GM23248 (cell line): ENCODE measurements around the gene AFF3. TPM values are rescaled to one million over a fixed set of nuclear protein-coding genes. Genes with fewer than 3 reads are reported as not detected.
A peak's percentile ranks its signal among the peaks of the same experiment; 100 is the strongest.

Source experiments
- DNase-seq: peaks from one replicate; pipeline ENCODE4 v3.0.0-alpha.2; 2015
- H2AFZ ChIP-seq: fragments of 200-600 bp; sonication (generic); 2 replicates; pipeline ENCODE4 v1.6.1; 2016; ENCODE audit warnings: antibody characterized with exemption
- H3F3A ChIP-seq: fragments of 200-600 bp; sonication (generic); 2 replicates; pipeline ENCODE4 v1.6.1; 2016; ENCODE audit warnings: mild to moderate bottlenecking, antibody characterized with exemption, mixed run types; ENCODE audit not compliant: insufficient read depth
- H3K27ac ChIP-seq: fragments of 200-600 bp; sonication (generic); 2 replicates; pipeline ENCODE4 v1.5.1; 2016; ENCODE audit warnings: mild to moderate bottlenecking
- H3K27me3 ChIP-seq: fragments of 200-600 bp; sonication (generic); replicated peaks from 2 replicates; pipeline ENCODE4 v1.6.1; 2016; ENCODE audit warnings: mild to moderate bottlenecking; ENCODE audit not compliant: insufficient read depth
- H3K36me3 ChIP-seq: fragments of 200-600 bp; sonication (generic); 2 replicates; pipeline ENCODE4 v1.6.1; 2016; ENCODE audit warnings: low read depth, mild to moderate bottlenecking
- H3K4me1 ChIP-seq: fragments of 200-600 bp; sonication (generic); 2 replicates; pipeline ENCODE4 v1.6.1; 2016; ENCODE audit warnings: mild to moderate bottlenecking; ENCODE audit not compliant: insufficient read depth
- H3K4me2 ChIP-seq: fragments of 200-600 bp; sonication (generic); one replicate; pipeline ENCODE4 v1.6.1; 2016; ENCODE audit warnings: mild to moderate bottlenecking; ENCODE audit not compliant: unreplicated experiment
- H3K4me3 ChIP-seq: fragments of 200-600 bp; sonication (generic); 2 replicates; pipeline ENCODE4 v1.5.1; 2016; ENCODE audit warnings: mild to moderate bottlenecking
- H3K79me2 ChIP-seq: fragments of 200-600 bp; sonication (generic); 2 replicates; pipeline ENCODE4 v1.6.1; 2016; ENCODE audit warnings: mild to moderate bottlenecking; ENCODE audit not compliant: insufficient read depth
- H3K9ac ChIP-seq: fragments of 200-600 bp; sonication (generic); 2 replicates; pipeline ENCODE4 v1.6.1; 2016; ENCODE audit warnings: mild to moderate bottlenecking
- H3K9me2 ChIP-seq: fragments of 200-600 bp; sonication (generic); 2 replicates; pipeline ENCODE4 v1.6.1; 2016; ENCODE audit warnings: mixed run types, mild to moderate bottlenecking, moderate library complexity; ENCODE audit not compliant: insufficient read depth
- H3K9me3 ChIP-seq: fragments of 200-600 bp; sonication (generic); one replicate; pipeline ENCODE4 v1.6.1; 2017; ENCODE audit warnings: low read depth
- H4K20me1 ChIP-seq: fragments of 200-600 bp; sonication (generic); 2 replicates; pipeline ENCODE4 v1.6.0; 2016; ENCODE audit not compliant: insufficient read depth
- EZH2 ChIP-seq: fragments of 200-600 bp; sonication (generic); IDR thresholded peaks from 2 replicates; pipeline ENCODE4 v1.6.1; 2018; ENCODE audit warnings: antibody characterized with exemption, mild to moderate bottlenecking; ENCODE audit not compliant: insufficient read depth, poor library complexity, severe bottlenecking
- EZH2phosphoT487 ChIP-seq: fragments of 200-600 bp; sonication (generic); IDR thresholded peaks from 2 replicates; pipeline ENCODE4 v1.6.1; 2018; ENCODE audit warnings: antibody characterized with exemption, moderate library complexity, mild to moderate bottlenecking, low read depth; ENCODE audit not compliant: insufficient read depth
- WGBS, 2 experiments: methylation state at CpG; one replicate each; pipeline ENCODE4 v1.1.6; 2015 to 2017; ENCODE audit warnings: low lambda C conversion rate in 2 of 2, low coverage in 1 of 2; ENCODE audit errors: missing lambda C conversion rate in 2 of 2; 5-methylcytosine and 5-hydroxymethylcytosine counted together
- in situ Hi-C: fragments of 300-500 bp; cut with MboI; formaldehyde crosslinking; loops from 2 replicates; pipeline ENCODE4 v1.15.0; 2020
- polyA plus RNA-seq: library from polyadenylated mRNA; unstranded; fragments of >200 nt; fragmentation: Nextera tagmentation; extraction: Ambion mirVana; gene quantifications from 2 replicates; pipeline ENCODE4 v1.2.1, GENCODE V29; 2016
- total RNA-seq: library from RNA; depleted of rRNA; stranded (reverse); fragments of >200 nt; shearing (Covaris generic); gene quantifications from 2 replicates; pipeline ENCODE4 v1.2.3, GENCODE V29; 2014

AFF3 gene
- total and polyA plus RNA-seq, 2 experiments from 2014 or later, result 0.56 to 0.86 TPM

DNA sequence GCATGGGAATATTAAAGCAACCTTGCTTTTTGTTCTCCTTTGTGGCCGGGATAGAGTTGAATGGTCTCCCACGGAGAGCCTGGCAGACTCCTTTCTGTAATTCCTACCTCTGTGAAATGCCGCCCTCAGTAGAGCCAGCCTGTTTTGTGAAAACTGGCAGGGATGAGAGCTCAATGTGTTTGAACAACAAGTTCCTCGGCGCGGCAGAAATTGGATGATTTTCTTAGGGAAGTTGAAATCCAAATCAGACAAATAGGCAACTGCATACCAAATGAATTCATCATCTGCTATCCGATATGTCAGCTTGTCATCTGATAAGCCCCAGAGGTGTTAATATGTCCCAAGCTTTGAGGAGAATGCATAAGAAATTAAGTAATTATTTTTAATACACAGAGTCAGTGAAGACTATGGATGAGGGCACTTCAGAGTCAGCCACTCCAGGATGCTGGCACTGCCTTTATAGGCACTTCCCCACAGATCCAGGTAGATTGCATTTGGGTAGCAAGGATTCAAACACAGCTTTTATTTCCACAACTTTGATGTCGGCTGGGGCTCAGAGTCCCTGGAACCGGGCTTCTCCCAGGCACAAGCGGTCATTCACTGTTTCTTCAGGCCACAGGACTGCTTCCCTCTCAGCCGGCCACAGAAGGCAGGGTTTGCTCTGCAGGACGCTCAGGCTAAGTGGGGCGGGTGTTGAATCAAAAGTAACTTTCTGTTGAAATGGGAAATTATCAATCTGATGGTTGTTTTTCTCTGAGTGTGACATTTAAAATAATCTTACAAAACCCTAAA lies 569.8 kb downstream of the AFF3 start:
- in situ Hi-C loops, result loop anchor here (25.0 kb wide), 1 partner anchor 815 kb away; no protein-coding TSS in a partner anchor
- peak overlapping the region; percentile 50; the same call in 1 of the 2 replicates for H2AFZ ChIP-seq
- DNase-seq, result peak; percentile 22
- peaks cover 15% of the 10 kb centered on the region for H3K27me3 ChIP-seq
- H3K4me2 ChIP-seq, result peak overlapping the region; percentile 55
- no peak overlapping the region for H3K9ac ChIP-seq
- no peaks in the 10 kb centered on the region for H3K36me3 ChIP-seq
- 0 out of 2 replicates have a peak, but pooled peaks cover 4% of the 10 kb centered on the region for H3K4me1 ChIP-seq
- no peaks in the 10 kb centered on the region for H3K9me3 ChIP-seq
- H3K79me2 ChIP-seq, result no peaks in the 10 kb centered on the region
- no peaks in the 10 kb centered on the region for H4K20me1 ChIP-seq
- WGBS, 2 experiments, result 32 to 33% methylated on average over 13 of the region's 13 CpGs
- TF ChIP-seq EZH2phosphoT487 (no peak), EZH2 (no peak)
- no peaks in the 10 kb centered on the region for H3K9me2 ChIP-seq
- H3F3A ChIP-seq, result no peaks in the 10 kb centered on the region
- H3K27ac ChIP-seq, result no peak overlapping the region
- H3K4me3 ChIP-seq, result 0 out of 2 replicates have a peak overlapping the region, but pooled peaks have one; percentile 22

DNA sequence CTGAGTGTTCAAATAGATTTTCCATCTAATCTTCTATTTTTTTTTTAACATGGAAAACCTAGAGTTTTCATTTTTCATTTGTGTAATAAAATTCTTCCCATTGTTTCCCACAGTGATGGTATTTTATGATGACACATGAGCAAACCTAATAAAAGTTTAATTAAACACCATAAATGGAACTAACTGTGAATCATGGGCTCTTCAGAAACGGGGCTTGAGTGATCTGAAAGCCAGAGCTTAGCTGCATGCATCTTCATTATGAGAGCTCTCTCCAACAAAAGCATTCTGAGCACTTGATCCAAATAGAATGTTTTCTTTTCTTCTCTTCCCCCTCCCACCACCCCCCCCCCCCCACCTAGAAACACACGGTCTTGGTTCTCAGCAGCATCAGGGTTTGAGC lies 570.4 kb downstream of the AFF3 start:
- no peaks in the 10 kb centered on the region for H4K20me1 ChIP-seq
- H3K9me2 ChIP-seq, result no peaks in the 10 kb centered on the region
- H3K27me3 ChIP-seq, result peaks cover 15% of the 10 kb centered on the region
- H3K27ac ChIP-seq, result no peak overlapping the region
- in situ Hi-C loops, result loop anchor here (25.0 kb wide), 1 partner anchor 815 kb away; no protein-coding TSS in a partner anchor
- no peaks in the 10 kb centered on the region for H3K36me3 ChIP-seq
- no peaks in the 10 kb centered on the region for H3K9me3 ChIP-seq
- H3K4me3 ChIP-seq, result no peak overlapping the region
- peak; percentile 40 for DNase-seq
- no peak for TF ChIP-seq EZH2
- no peak for TF ChIP-seq EZH2phosphoT487
- no peak overlapping the region for H2AFZ ChIP-seq
- no peak overlapping the region for H3K9ac ChIP-seq
- H3F3A ChIP-seq, result no peaks in the 10 kb centered on the region
- 0 out of 2 replicates have a peak, but pooled peaks cover 4% of the 10 kb centered on the region for H3K4me1 ChIP-seq
- no peaks in the 10 kb centered on the region for H3K79me2 ChIP-seq
- peak overlapping the region; percentile 55 for H3K4me2 ChIP-seq
- 2 to 3% methylated on average over 2 of the region's 2 CpGs for WGBS, 2 experiments

DNA sequence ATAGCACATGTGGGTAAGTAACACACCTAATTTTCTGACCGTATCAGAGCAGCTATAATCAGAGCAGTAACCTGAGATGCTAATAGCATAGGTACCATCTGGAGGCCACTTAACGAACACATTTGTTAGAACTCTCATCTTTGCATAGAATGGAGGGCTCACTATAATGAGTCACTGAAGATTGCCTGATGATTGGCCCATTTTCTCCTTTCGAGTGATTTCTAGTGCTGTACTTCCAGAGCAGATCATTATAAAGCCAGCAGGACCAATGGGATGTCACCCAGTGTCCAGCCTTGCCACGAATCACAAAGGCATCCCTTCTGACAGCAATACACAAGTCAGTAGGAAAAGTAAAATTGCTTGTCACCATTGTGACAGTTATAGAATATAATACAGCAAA lies 570.9 kb downstream of the AFF3 start:
- Histone ChIP-seq H3K9ac (no peak overlapping the region), H3K9me2 (no peaks in the 10 kb centered on the region), H3K27me3 (peaks cover 15% of the 10 kb centered on the region), H3K79me2 (no peaks in the 10 kb centered on the region), H3K4me3 (no peak overlapping the region), H3K4me1 (0 out of 2 replicates have a peak, but pooled peaks cover 4% of the 10 kb centered on the region), H3F3A (no peaks in the 10 kb centered on the region), H3K9me3 (no peaks in the 10 kb centered on the region), H2AFZ (no peak overlapping the region), H4K20me1 (no peaks in the 10 kb centered on the region), H3K27ac (no peak overlapping the region), H3K4me2 (peak overlapping the region; percentile 16), H3K36me3 (no peaks in the 10 kb centered on the region)
- in situ Hi-C loops, result loop anchor here (25.0 kb wide), 1 partner anchor 816 kb away; no protein-coding TSS in a partner anchor
- peak; percentile 13 for DNase-seq
- WGBS, 2 experiments, result 38 to 47% methylated on average over 4 of the region's 4 CpGs
- TF ChIP-seq EZH2 (no peak), EZH2phosphoT487 (no peak)

DNA sequence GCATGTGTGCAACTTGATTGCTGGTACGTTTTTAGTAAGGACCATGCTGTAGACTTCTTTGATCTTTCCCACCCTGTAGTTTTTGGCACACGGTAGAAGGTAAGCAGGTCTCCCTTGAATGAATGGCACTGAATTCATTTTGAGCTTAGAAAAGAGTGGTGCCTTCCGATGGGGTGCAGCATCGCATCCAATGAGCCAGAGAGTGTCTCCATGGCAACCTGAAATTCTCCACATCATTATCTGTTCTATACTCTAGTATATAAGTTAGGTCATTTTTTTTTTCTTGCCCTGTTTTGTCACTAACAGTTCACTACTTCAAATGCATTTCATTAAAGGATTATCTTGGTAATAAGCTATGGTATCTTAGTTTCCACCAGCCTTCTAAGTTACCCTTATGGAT lies 571.4 kb downstream of the AFF3 start:
- H3K36me3 ChIP-seq, result no peaks in the 10 kb centered on the region
- H3K9ac ChIP-seq, result no peak overlapping the region
- no peak overlapping the region for H2AFZ ChIP-seq
- H3K9me2 ChIP-seq, result no peaks in the 10 kb centered on the region
- no peaks in the 10 kb centered on the region for H3K9me3 ChIP-seq
- in situ Hi-C loops, result loop anchor here (25.0 kb wide), 1 partner anchor 816 kb away; no protein-coding TSS in a partner anchor
- H3K79me2 ChIP-seq, result no peaks in the 10 kb centered on the region
- H3K4me1 ChIP-seq, result 0 out of 2 replicates have a peak, but pooled peaks cover 4% of the 10 kb centered on the region
- no peak overlapping the region for H3K4me2 ChIP-seq
- H3F3A ChIP-seq, result no peaks in the 10 kb centered on the region
- no peaks in the 10 kb centered on the region for H4K20me1 ChIP-seq
- no peak overlapping the region for H3K4me3 ChIP-seq
- H3K27me3 ChIP-seq, result peaks cover 15% of the 10 kb centered on the region
- no peak overlapping the region for H3K27ac ChIP-seq
- WGBS, 2 experiments, result 64 to 71% methylated on average over 4 of the region's 4 CpGs
- no peak for DNase-seq
- TF ChIP-seq EZH2 (no peak), EZH2phosphoT487 (no peak)
